ENCODE results near the gene SLC23A1. TPM values are rescaled to one million over a fixed set of nuclear protein-coding genes. Genes with fewer than 3 reads are reported as not detected.
"Not testable (repeated sequence)": the region's sequence is repeated elsewhere in the genome, so short reads cannot be mapped to it uniquely, and the experiment has no call there.

SLC23A1 gene
- total RNA-seq, 1 experiment from 2014 or later, result not detected

DNA sequence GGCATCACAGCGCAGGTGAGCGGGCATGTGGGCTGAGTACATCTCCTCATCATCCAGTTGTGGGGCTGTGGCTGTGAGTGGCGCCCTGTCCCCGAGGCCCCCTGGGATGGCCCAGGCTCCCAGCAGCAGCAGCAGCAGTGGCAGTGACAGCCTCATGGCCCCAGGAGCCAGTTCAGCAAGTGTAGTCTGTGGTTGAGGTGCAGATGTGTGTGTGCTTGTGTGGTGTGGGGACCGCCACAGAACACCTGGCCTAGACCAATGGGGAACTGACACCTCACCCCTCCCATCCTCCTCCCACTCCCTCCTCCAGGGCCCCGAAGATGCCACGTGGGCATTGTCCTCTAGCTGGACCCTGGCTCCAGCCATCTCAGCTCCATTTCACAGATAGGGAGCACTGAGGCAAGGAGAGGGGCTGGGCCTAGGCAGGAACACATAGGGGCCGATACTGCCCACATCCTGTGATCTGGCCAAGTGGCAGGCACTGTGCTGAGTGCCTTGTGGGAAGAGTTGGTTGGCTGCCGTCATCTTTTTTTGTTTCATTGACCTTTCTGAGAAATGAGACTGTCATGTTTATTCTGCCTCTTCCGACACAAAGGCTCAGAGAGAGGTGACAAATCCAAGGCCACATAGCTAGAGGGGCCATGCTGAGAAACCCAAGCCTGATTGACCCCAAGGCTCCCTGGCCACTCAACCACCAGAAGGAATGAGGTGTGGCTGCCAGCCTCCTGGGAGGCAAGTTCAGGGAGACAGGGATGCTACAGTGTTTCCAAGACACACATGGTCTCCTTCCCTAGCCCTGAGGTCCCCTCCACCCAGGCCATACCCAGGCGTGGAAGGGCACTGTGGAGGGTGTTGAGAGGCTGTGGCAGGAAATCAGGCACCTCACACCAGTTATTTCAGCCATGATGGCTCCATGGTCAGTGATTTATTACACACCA lies 6.9 kb upstream of the SLC23A1 start, which contains the start of gene MZB1:
TSS of gene MZB1 (minus strand) at position 213 of the 938 bp plus-strand sequence. CDS start at position 156, 57 bp downstream.
- DNase-seq (ENCODE audit: low spot score), result no peak

GRCh38 chr5:139388198-139388821 lies 5.2 kb upstream of the SLC23A1 start:
- no peak for DNase-seq (ENCODE audit: low spot score)

GRCh38 chr5:139387611-139388197 lies 4.6 kb upstream of the SLC23A1 start:
- DNase-seq (ENCODE audit: low spot score), result no peak

DNA sequence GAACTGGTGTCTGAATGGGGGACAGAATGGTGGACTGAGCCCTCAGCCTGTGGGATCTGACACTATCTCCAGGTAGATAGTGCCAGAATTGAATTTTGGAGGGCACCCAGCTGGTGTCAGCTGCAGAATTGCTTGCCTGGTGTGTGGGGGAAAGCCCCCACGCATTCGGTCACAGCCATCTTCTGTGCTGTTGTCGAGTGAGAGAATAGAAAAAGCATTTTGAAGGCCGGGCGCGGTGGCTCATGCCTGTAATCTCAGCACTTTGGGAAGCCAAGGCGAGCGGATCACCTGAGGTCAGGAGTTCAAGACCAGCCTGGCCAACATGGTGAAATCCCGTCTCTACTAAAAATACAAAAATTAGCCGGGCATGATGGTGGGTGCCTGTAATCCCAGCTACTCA lies 3.9 kb upstream of the SLC23A1 start:
- DNase-seq (ENCODE audit: low spot score), result not testable (repeated sequence)

- DNase-seq (ENCODE audit: low spot score), result no peak
These were observed 2.9 kb upstream of the SLC23A1 start for GRCh38 chr5:139386050-139386438.

- DNase-seq (ENCODE audit: low spot score), result no peak
These were observed 2.3 kb upstream of the SLC23A1 start for GRCh38 chr5:139385061-139386049.

- DNase-seq (ENCODE audit: low spot score), result no peak
These were observed 1.5 kb upstream of the SLC23A1 start for GRCh38 chr5:139384591-139385051.

DNA sequence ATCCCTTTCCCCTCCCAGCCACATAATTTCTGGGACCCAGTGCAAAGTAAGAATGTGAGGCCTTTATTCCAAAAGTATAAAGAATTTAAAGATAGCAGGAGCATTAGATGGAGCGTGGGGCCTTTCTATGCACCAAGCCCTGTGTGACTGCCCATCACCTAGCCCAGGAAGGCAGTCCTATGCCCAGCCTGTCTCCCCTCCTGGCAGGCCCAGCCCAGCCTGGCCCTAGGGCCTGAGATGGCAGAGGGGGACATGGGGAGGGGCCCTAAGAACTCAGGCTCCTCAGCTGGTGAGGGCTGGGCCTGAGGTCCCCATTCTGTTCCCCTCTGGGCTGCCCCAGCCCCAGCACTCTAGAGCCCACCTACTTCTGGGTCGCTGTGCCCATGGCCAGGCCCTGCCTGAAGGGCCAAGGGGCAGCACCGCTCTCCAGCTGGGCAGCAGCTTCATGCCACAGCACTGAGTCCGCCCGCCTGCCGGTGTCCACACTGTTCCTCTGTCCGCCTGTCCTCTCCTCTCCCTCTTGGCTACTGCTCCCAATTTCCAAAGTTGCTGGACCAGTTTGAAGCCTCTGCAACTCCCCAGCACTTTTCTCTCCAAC lies 995 bp upstream of the SLC23A1 start:
- no peak for DNase-seq (ENCODE audit: low spot score)

GRCh38 chr5:139382807-139383206 lies 290 bp downstream of the SLC23A1 start:
- no peak for DNase-seq (ENCODE audit: low spot score)

DNA sequence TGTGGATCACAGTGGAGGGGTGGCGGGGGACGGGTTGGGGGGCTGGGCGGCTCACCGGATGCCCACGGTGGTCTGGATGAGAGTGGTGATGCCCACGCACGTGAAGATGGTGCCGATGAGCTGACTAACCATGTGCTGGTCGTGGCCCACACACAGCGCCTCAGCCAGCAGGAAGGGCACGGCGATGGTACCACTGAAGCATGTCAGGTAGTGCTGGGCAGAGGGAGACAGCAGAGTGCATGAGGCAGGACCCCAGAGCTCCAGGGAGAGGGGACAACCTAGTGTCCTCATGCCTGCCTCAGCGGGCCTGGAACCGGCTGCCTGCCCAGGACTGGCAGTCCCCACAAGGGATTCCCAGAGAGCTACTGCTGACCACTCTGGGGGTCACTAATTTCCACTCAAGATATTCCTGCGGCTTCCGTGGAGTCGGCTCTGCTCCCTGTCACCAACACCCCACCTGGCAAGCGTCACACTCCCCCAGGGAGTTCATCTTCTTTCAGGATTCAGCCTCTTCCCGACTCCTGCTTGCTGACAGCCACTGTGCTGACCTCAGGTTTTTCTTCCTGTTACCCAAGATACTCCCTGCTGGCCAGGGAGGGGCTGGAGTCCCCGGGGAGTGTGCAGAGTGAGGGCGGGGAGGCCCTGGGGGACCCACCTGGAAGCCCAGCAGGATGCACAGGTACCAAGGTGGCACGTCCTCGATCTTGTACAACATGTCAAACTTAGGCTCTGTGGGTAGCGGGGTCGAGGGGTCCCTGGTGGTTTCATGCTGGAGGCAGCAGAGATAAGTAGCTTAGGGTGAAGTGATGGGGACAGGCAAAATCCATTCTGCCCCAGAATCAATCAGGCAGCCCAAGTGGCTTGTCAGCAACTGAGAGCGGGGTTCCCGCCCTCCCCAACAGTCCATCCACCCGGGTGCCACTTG lies 998 bp downstream of the SLC23A1 start:
- no peak for DNase-seq (ENCODE audit: low spot score)

GRCh38 chr5:139379626-139380449 lies 3.3 kb downstream of the SLC23A1 start:
- DNase-seq (ENCODE audit: low spot score), result no peak

DNA sequence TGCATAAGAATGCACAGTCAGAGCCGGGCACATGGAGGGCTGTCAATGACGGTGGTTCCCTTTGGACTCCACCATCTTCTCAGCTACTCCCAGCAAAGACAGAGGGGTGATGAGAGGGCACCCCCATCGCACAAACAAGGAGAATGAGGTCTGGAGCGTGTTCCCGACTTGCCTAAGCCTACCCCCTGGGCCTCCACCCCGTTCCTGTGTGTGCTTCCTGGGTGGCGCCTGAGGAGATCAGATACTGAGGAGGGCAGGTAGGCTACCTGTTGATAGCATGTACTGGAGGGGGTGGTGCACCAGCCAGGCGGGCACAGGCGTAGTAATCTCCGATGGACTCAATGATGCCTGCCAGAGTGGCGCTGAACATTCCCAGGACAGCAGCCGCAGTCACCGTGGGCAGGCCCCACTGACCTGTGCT lies 4.1 kb downstream of the SLC23A1 start:
- no peak for DNase-seq (ENCODE audit: low spot score)

- no peak for DNase-seq (ENCODE audit: low spot score)
These were observed 4.8 kb downstream of the SLC23A1 start for GRCh38 chr5:139378101-139378825.

GRCh38 chr5:139377226-139377625 lies 5.9 kb downstream of the SLC23A1 start:
- no peak for DNase-seq (ENCODE audit: low spot score)

GRCh38 chr5:139376364-139376763 lies 6.7 kb downstream of the SLC23A1 start:
- DNase-seq (ENCODE audit: low spot score), result no peak

DNA sequence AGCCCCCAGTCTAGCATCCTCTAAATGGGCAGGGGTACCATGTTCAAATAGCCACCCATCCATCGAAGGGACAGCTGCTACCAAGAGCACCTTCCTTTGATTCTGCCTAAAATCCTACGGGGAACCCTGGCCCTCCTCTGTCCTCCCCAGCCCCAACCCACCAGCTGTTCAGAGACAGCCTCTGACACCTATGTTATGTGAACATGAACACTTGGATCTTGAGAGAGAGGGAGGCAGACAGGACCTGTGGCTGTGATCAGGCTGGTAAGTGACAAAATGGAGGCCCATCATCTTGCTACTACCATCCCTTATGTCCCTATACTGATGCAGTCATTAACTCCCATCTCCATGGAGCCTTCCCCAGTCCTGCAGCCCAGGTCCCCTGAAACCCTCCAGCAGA lies 8.2 kb downstream of the SLC23A1 start:
- no peak for DNase-seq (ENCODE audit: low spot score)

GRCh38 chr5:139371482-139372435 lies 11.3 kb downstream of the SLC23A1 start:
- no peak for DNase-seq (ENCODE audit: low spot score)
